GM06990 (cell line): ENCODE data around the gene APEH.
A peak's percentile ranks its signal among the peaks of the same experiment; 100 is the strongest.
"Not testable (repeated sequence)": the region's sequence is repeated elsewhere in the genome, so short reads cannot be mapped to it uniquely, and the experiment has no call there.

ENCODE experiments used
- DNase-seq: peaks from one replicate; pipeline ENCODE4 v3.0.0-alpha.2; 2011; ENCODE audit not compliant: insufficient read length; ENCODE audit errors: extremely low read depth
- H3K27me3 ChIP-seq: replicated peaks from 2 replicates; pipeline ENCODE4 v1.6.0; 2011; ENCODE audit warnings: low read length; ENCODE audit not compliant: control insufficient read depth, insufficient read depth
- H3K36me3 ChIP-seq: 2 replicates; pipeline ENCODE4 v1.5.1; 2011; ENCODE audit warnings: low read length; ENCODE audit not compliant: control insufficient read depth, insufficient read depth
- H3K4me3 ChIP-seq: replicated peaks from 2 replicates; pipeline ENCODE4 v1.5.1; 2011; ENCODE audit warnings: low read depth, mild to moderate bottlenecking, control low read depth, low read length
- CTCF ChIP-seq: IDR thresholded peaks from 2 replicates; pipeline ENCODE4 v1.5.1; 2011; ENCODE audit warnings: low read length, control low read depth, mild to moderate bottlenecking, inconsistent platforms; ENCODE audit not compliant: insufficient read depth, poor library complexity, severe bottlenecking

The APEH gene

DNA sequence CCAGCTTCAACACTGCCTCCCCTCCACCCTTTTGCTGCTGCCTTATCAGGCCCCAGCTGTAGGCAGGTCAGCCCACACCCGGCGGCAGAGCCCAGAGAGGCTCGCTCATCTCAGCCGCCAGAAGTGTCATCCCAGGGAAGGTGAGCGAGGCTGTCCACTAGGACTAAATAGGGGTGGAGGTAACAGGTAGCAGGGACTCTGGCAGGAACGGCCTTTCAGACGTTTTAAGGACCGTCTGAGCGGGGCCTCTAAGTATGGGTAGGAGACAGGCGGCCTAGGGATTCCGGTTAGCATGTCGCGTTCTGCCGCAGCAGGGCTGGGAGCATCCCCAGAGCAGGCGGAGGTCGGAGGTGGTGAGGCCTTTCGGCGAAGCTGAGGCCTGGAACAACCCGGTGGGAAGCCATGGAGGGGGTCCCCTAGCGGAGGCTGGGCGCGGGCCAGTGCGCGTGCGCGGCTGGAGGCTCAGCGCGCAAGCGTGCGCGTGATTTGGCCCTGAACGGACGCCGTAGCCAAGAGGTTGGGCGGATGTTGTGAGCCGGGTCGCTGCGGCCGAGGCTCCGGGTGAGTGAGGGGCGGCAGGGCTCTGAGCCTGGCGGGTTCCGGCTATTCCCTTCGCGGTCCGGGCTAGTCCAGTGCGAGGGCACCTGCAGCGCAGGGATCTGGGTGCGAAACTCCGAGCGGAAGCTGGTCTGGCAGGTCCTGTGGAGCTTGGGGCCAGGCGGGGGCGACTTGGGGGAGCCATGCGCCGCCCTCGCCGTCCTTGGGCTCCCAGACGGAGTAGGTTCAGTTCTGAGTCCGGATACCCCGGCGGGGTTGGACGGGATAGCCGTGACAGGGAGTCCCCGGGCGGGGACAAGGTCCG, 15.1 kb downstream of the APEH start, which contains the start of the genes MST1 and RNF123:
MST1 (minus strand) TSS at position 429 of the 862 bp plus-strand sequence. CDS start 783 bp downstream, outside the sequence.
RNF123 (plus strand) TSS at position 512 of the 862 bp plus-strand sequence. CDS start 1,609 bp downstream, outside the sequence.
- H3K27me3 ChIP-seq: no peaks in the 10 kb centered on the region
- TF ChIP-seq CTCF: peak; percentile 53
- H3K36me3 ChIP-seq: peaks cover under 1% of the 10 kb centered on the region; the same call in 1 of the 2 replicates
- DNase-seq: peak; percentile 94
- H3K4me3 ChIP-seq: peak within 1 kb of the TSS; percentile 90

DNA sequence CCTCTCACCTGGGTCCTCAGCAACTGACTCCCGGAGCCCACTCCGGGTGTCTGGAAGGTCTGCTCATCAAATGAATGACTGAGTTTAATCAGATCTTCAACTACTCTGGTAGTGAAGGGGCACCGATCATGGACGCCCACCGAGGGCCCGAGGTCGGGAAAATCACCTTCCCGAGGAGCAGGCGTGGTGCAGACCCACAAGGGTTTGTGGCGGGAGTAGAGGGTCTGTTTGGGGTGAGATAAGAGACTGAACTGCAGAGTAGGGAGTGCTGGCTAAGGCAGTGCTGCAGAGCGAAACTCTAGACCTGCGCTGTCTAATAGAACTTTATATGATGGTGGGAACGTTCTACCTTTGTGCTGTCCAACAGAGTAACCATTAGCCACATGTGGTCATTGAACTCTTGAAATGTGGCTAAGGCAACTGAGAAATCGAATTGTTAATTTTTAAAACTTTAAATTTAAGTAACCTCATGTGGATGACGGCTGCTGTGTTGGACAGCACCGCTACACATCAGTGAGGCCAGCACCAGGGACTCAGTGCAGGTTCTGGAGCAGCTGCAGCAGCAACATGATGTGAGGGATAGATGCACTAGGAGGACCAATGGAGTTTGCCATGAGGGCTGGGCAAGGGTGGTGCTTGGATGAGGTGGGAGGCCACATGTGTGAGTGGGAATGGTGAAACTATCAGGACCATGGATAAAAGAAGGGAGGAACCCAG, 15.9 kb downstream of the APEH start:
- H3K36me3 ChIP-seq, DNase-seq, H3K27me3 ChIP-seq: not testable (repeated sequence)
- peak overlapping the region; percentile 90 for H3K4me3 ChIP-seq

- not testable (repeated sequence) for DNase-seq, H3K4me3 ChIP-seq, H3K36me3 ChIP-seq, H3K27me3 ChIP-seq
Observed at GRCh38 chr3:49690856-49691255, 16.7 kb downstream of the APEH start.

DNA sequence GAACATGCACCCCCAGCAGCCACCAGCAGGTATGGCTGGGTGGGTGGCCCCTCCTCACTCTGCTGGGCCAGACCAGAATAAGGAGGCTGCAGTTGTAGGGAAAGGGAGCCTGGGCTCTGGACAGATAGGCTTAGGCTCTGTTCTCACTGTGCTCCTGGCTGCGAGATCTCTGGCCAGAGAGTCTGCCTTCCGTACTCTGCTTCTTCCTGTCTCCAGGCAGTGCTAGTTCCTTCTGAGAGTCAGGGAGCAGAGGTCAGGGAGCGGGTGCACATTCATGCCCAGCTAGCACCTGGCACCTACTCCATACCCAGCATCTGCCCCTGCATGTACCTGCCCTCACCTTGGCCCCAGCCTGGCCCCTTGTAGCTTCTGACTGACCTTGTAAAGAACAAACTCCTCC, 17.3 kb downstream of the APEH start:
- not testable (repeated sequence) for H3K36me3 ChIP-seq, H3K4me3 ChIP-seq, DNase-seq, H3K27me3 ChIP-seq

DNA sequence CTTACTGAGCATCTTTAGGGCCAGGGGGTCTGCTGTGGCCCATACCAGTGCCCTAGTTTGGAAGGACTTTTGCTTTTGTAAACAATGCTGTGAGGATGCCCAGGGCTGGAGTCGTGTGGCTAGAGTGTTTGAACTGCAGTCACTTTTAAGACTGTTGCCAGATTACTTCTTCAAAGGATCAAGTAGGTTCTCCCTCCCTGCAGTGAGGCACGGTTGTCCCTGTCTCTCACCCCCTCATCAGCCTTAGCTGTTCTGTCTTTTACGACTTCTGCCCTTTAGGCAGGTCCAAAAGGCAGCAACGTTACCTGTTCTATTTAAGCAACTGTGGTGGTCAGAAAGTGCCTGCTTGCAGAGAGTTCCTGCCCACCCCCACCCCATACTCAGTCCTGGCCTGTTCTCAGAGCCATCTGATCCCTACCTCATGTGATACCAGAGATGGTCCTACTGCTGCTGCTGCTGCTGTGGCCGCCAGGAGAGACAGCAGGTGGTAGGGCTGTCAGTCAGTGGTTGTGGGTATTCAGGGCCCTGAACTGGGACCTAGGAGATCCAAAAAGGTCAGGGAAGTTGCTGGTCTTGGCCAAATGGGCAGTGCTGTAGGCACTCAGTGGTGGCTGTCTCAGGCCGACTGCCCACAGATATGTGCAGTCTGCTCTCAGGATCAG, 20.4 kb downstream of the APEH start:
- not testable (repeated sequence) for H3K4me3 ChIP-seq, H3K36me3 ChIP-seq, H3K27me3 ChIP-seq, DNase-seq

- not testable (repeated sequence) for DNase-seq
Observed at GRCh38 chr3:49695350-49696015, 21.3 kb downstream of the APEH start.

DNA sequence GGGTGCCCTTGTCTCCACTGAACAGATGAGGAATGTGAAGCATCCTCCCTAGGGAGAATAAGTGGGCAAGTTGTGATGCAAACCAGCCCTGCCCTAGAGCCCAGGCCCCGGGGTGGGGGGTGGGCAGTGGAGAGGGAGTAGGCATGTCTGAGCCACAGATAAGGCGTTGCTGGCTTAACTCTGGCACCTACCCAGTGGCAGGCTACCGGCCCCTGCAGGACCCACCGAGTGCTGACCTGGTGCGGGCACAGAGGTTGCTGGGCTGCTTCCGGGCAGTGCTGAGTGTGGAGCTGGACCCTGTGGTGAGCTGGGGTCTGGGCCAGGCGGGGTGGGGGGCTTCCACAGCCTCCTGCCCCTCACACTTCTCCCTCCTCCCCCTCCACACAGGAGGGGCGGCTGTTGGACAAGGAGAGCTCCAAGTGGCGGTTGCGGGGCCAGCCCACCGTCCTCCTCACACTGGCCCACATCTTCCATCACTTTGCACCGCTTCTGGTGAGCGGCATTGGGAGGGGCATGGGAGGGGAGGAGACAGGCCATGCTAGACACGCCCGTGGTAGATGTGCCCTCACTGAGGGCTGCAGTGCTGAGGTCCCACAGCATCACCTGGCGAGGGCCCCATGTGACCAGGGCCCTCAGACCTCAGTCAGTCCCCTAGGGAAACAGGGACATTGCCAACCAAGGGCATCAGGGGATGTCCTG, 25.3 kb downstream of the APEH start:
- H3K27me3 ChIP-seq: no peaks in the 10 kb centered on the region
- DNase-seq: no peak
- H3K36me3 ChIP-seq: peaks cover 29% of the 10 kb centered on the region
- H3K4me3 ChIP-seq: no peak overlapping the region
- TF ChIP-seq CTCF: no peak

More at GRCh38 chr3:49695350-49696015, 21.3 kb downstream of the APEH start:
- not testable (repeated sequence) for H3K27me3 ChIP-seq, H3K4me3 ChIP-seq
- peaks cover 13% of the 10 kb centered on the region for H3K36me3 ChIP-seq
